ENCODE results near the gene MRLN. TPM values are rescaled to one million over a fixed set of nuclear protein-coding genes. Genes with fewer than 3 reads are reported as not detected.
"Not testable (repeated sequence)": the region's sequence is repeated elsewhere in the genome, so short reads cannot be mapped to it uniquely, and the experiment has no call there.

The MRLN gene
- polyA plus RNA-seq, 1 of the 3 experiments (the other 2 are of a cell fraction), result not detected

DNA sequence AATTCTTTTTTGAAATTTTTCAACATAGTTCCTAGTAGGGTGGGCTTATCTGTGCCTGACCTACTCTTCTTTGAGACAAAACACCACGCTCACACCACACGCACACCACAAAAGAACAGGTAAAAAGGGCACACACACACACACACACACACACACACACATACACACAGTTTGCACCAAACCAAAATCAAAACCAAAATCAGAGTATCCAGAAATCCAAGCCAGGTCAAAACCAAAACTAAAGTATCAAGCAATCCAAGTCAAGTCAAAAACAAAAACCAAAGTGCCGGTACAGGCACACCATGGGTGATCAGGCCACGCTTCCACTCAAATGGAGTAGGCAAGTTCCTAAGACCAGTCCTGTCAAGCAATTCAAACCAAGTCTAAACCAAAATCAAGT, 20.4 kb downstream of the MRLN start:
- DNase-seq; H3K4me3 ChIP-seq (ENCODE audit: low read depth in 2 of 2, low read length in 1 of 2); H3K9me2 ChIP-seq; H3K4me1 ChIP-seq (ENCODE audit: control insufficient read depth in 1 of 2, insufficient read depth in 2 of 2, low read depth in 1 of 2, low read length in 1 of 2); H3K79me2 ChIP-seq (ENCODE audit: insufficient read depth); CTCF ChIA-PET; POLR2A ChIA-PET; H2AFZ ChIP-seq (ENCODE audit: low read depth); H4K20me1 ChIP-seq (ENCODE audit: insufficient read depth); H3K9me3 ChIP-seq; H3K27ac ChIP-seq (ENCODE audit: low read depth in 2 of 2, low read length in 1 of 2); H3K27me3 ChIP-seq (ENCODE audit: insufficient read depth); H3K36me3 ChIP-seq (replicated peaks in 1 of 2; ENCODE audit: control insufficient read depth in 1 of 2, insufficient read depth in 2 of 2, low read length in 1 of 2); H3K4me2 ChIP-seq; H3K9ac ChIP-seq; H3F3A ChIP-seq (replicated peaks; ENCODE audit: insufficient read depth): not testable (repeated sequence)
- WGBS (ENCODE audit: low lambda C conversion rate), result 86% methylated on average over 4 of the region's 4 CpGs

DNA sequence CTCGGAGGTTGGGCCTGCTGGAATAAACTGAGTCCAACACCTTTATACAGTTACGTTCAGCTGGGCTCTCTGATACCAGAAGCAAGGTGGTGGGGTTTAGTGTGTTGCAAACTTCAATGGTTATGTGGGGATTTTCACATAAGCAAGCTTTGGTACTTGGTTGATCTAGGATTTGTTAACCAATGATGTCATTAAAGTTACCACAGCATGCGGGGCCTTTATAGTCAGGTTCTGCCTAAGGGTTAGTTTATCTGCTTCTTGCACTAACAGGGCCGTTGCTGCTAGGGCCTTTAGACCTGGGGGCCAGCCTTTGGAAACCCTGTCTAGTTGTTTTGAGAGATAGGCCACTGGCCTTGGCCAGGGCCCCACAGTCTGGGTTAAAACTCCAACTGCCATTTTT, 24.1 kb downstream of the MRLN start:
- H3K4me1 ChIP-seq (ENCODE audit: control insufficient read depth in 1 of 2, insufficient read depth in 2 of 2, low read depth in 1 of 2, low read length in 1 of 2); H2AFZ ChIP-seq (ENCODE audit: low read depth); H3K4me3 ChIP-seq (ENCODE audit: low read depth in 2 of 2, low read length in 1 of 2); H3K79me2 ChIP-seq (ENCODE audit: insufficient read depth); H3K9me2 ChIP-seq; H3K9ac ChIP-seq; DNase-seq; H4K20me1 ChIP-seq (ENCODE audit: insufficient read depth); POLR2A ChIA-PET; H3K27me3 ChIP-seq (ENCODE audit: insufficient read depth); CTCF ChIA-PET; H3K4me2 ChIP-seq; H3K36me3 ChIP-seq (replicated peaks in 1 of 2; ENCODE audit: control insufficient read depth in 1 of 2, insufficient read depth in 2 of 2, low read length in 1 of 2); H3K27ac ChIP-seq (ENCODE audit: low read depth in 2 of 2, low read length in 1 of 2); H3F3A ChIP-seq (replicated peaks; ENCODE audit: insufficient read depth); H3K9me3 ChIP-seq: not testable (repeated sequence)
- 81% methylated on average over 4 of the region's 4 CpGs for WGBS (ENCODE audit: low lambda C conversion rate)

DNA sequence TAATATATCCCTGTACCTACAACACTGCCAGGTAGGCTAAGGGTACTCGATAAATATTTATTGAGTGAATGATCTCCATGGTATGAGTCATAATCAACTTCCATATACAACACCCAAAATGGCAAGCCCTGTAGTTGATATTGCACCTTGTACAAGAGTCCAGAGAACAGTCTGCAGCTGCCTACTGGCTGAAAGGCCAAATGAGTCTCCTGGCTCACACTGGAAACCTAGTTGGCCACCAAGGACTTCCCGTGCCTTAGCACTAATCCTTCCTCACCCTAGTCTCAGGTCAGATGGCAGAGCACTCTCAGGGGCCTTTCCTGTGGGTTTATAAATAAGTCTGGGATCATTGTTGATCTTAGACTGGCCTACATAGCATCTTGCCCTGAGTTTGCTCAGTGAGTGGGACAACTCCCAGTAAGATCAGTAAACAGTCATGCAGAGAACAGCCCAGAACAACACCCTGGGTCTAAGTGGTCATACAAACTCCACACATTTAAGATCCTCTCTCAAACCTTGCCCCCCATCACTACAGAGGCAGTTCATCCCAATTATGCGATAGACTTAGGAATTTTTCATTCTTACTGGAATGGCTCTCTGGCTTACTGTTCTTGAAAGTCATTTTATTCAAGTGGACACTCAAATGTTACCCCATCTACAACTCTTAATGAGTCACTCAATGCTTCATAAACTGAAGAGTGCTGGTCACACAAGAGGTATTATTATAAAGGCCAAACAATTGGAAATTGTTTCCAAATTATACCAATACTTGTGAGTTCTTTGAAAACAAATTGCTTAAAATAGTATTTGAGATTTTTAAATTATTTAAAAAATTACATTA, 28.9 kb downstream of the MRLN start:
- no peaks in the 10 kb centered on the region for H3K36me3 ChIP-seq (replicated peaks in 1 of 2; ENCODE audit: control insufficient read depth in 1 of 2, insufficient read depth in 2 of 2, low read length in 1 of 2)
- ChIA-PET CTCF (interaction anchor here (1.7 kb wide), 1 partner anchor 15 kb away, joined by 5 read pairs; the partner anchor contains the start of gene SLC16A9), POLR2A (no interaction called here)
- peaks cover 0 to 3% of the 10 kb centered on the region in 2 experiments; a peak in 1 of 4 replicates for H3K4me1 ChIP-seq (ENCODE audit: control insufficient read depth in 1 of 2, insufficient read depth in 2 of 2, low read depth in 1 of 2, low read length in 1 of 2)
- no peaks in the 10 kb centered on the region for H3F3A ChIP-seq (replicated peaks; ENCODE audit: insufficient read depth)
- H3K27me3 ChIP-seq (ENCODE audit: insufficient read depth), result no peaks in the 10 kb centered on the region
- H4K20me1 ChIP-seq (ENCODE audit: insufficient read depth), result no peaks in the 10 kb centered on the region
- H3K4me3 ChIP-seq (ENCODE audit: low read depth in 2 of 2, low read length in 1 of 2), result no peak overlapping the region
- H3K9me2 ChIP-seq, result no peaks in the 10 kb centered on the region
- H3K4me2 ChIP-seq, result no peak overlapping the region
- 71% methylated on average over 3 of the region's 3 CpGs for WGBS (ENCODE audit: low lambda C conversion rate)
- no peaks in the 10 kb centered on the region for H3K79me2 ChIP-seq (ENCODE audit: insufficient read depth)
- H2AFZ ChIP-seq (ENCODE audit: low read depth), result no peak overlapping the region; the same call in 1 of the 2 replicates
- H3K27ac ChIP-seq (ENCODE audit: low read depth in 2 of 2, low read length in 1 of 2), result no peak overlapping the region
- H3K9me3 ChIP-seq, result peaks cover 7% of the 10 kb centered on the region
- no peak for DNase-seq
- no peak overlapping the region for H3K9ac ChIP-seq
- TF ChIP-seq EP300 (IDR thresholded peaks at IDR 0.05; ENCODE audit: borderline replicate concordance in 1 of 2, low read depth in 1 of 2, low read length in 1 of 2), result no peak
- TF ChIP-seq MXI1 (IDR thresholded peaks at IDR 0.05; ENCODE audit: low read depth, low read length), result no peak
- TF ChIP-seq, protein P1, sequence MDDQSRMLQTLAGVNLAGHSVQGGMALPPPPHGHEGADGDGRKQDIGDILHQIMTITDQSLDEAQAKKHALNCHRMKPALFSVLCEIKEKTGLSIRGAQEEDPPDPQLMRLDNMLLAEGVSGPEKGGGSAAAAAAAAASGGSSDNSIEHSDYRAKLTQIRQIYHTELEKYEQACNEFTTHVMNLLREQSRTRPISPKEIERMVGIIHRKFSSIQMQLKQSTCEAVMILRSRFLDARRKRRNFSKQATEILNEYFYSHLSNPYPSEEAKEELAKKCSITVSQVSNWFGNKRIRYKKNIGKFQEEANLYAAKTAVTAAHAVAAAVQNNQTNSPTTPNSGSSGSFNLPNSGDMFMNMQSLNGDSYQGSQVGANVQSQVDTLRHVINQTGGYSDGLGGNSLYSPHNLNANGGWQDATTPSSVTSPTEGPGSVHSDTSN (IDR thresholded peaks at IDR 0.05), result no peak
- TF ChIP-seq, protein P2, sequence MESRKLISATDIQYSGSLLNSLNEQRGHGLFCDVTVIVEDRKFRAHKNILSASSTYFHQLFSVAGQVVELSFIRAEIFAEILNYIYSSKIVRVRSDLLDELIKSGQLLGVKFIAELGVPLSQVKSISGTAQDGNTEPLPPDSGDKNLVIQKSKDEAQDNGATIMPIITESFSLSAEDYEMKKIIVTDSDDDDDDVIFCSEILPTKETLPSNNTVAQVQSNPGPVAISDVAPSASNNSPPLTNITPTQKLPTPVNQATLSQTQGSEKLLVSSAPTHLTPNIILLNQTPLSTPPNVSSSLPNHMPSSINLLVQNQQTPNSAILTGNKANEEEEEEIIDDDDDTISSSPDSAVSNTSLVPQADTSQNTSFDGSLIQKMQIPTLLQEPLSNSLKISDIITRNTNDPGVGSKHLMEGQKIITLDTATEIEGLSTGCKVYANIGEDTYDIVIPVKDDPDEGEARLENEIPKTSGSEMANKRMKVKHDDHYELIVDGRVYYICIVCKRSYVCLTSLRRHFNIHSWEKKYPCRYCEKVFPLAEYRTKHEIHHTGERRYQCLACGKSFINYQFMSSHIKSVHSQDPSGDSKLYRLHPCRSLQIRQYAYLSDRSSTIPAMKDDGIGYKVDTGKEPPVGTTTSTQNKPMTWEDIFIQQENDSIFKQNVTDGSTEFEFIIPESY (IDR thresholded peaks at IDR 0.05; ENCODE audit: borderline replicate concordance, low read depth), result no peak
- TF ChIP-seq, protein P3, sequence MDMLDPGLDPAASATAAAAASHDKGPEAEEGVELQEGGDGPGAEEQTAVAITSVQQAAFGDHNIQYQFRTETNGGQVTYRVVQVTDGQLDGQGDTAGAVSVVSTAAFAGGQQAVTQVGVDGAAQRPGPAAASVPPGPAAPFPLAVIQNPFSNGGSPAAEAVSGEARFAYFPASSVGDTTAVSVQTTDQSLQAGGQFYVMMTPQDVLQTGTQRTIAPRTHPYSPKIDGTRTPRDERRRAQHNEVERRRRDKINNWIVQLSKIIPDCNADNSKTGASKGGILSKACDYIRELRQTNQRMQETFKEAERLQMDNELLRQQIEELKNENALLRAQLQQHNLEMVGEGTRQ (IDR thresholded peaks at IDR 0.05; ENCODE audit: borderline replicate concordance, low read depth, low read length), result no peak
- no peak for TF ChIP-seq TEAD4 (IDR thresholded peaks at IDR 0.05; ENCODE audit: borderline replicate concordance, insufficient read depth)
- TF ChIP-seq, protein P4, sequence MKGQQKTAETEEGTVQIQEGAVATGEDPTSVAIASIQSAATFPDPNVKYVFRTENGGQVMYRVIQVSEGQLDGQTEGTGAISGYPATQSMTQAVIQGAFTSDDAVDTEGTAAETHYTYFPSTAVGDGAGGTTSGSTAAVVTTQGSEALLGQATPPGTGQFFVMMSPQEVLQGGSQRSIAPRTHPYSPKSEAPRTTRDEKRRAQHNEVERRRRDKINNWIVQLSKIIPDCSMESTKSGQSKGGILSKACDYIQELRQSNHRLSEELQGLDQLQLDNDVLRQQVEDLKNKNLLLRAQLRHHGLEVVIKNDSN (IDR thresholded peaks at IDR 0.05; ENCODE audit: borderline replicate concordance, low read depth), result no peak
- no peak for TF ChIP-seq GABPA (IDR thresholded peaks at IDR 0.05; ENCODE audit: low read depth)
- TF ChIP-seq, protein P5, sequence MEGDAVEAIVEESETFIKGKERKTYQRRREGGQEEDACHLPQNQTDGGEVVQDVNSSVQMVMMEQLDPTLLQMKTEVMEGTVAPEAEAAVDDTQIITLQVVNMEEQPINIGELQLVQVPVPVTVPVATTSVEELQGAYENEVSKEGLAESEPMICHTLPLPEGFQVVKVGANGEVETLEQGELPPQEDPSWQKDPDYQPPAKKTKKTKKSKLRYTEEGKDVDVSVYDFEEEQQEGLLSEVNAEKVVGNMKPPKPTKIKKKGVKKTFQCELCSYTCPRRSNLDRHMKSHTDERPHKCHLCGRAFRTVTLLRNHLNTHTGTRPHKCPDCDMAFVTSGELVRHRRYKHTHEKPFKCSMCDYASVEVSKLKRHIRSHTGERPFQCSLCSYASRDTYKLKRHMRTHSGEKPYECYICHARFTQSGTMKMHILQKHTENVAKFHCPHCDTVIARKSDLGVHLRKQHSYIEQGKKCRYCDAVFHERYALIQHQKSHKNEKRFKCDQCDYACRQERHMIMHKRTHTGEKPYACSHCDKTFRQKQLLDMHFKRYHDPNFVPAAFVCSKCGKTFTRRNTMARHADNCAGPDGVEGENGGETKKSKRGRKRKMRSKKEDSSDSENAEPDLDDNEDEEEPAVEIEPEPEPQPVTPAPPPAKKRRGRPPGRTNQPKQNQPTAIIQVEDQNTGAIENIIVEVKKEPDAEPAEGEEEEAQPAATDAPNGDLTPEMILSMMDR (IDR thresholded peaks at IDR 0.05), result no peak
- TF ChIP-seq MEF2A (IDR thresholded peaks at IDR 0.05; ENCODE audit: borderline replicate concordance, low read depth), result no peak
- no peak for TF ChIP-seq YY1 (IDR thresholded peaks at IDR 0.05; ENCODE audit: low read depth)
- TF ChIP-seq FOXM1 (IDR thresholded peaks at IDR 0.05; ENCODE audit: low read depth), result no peak
- TF ChIP-seq NRF1 (IDR thresholded peaks at IDR 0.05; ENCODE audit: low read depth, low read length), result no peak
- no peak for TF ChIP-seq RFX5 (IDR thresholded peaks at IDR 0.05; ENCODE audit: low read length)

Measured in SK-N-SH (cell line).